Hematopoietic multipotent progenitor cell (in vitro differentiated cells): ENCODE data around the gene SH3GL1. TPM values are rescaled to one million over a fixed set of nuclear protein-coding genes. Genes with fewer than 3 reads are reported as not detected.

Experiments
- DNase-seq, 3 donors: peaks; one replicate each; pipeline ENCODE4 v3.0.0-alpha.2; 2011 to 2015; ENCODE audit warnings: low read depth in 2 of 3, low spot score in 2 of 3
- total RNA-seq: library from RNA; depleted of rRNA; stranded (reverse); fragments of >200 nt; gene quantifications from one replicate; pipeline ENCODE4 v1.2.3, GENCODE V29; 2012

The SH3GL1 gene
- total RNA-seq, 1 donor = 25.9 TPM

DNA sequence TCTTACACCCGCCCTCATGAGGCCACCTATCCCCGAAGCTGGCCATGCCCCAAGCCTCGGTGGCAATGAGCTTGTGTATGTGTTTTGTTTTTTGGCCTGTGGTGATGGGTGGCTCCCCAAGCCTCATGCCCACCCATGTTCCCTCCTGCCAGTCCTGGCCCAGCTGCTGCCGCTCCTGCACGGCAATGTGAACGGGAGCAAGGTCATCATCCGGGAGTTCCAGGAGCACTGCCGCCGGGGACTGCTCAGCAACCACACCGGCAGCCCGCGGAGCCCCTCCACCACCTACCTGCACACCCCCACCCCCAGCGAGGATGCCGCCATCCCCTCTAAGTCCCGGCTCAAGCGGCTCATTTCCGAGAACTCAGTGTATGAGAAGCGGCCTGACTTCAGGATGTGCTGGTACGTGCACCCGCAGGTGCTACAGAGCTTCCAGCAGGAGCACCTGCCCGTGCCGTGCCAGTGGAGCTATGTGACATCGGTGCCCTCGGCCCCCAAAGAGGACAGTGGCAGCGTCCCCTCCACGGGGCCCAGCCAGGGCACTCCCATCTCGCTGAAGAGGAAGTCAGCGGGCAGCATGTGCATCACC lies 32.7 kb upstream of the SH3GL1 start:
- no peak for DNase-seq

DNA sequence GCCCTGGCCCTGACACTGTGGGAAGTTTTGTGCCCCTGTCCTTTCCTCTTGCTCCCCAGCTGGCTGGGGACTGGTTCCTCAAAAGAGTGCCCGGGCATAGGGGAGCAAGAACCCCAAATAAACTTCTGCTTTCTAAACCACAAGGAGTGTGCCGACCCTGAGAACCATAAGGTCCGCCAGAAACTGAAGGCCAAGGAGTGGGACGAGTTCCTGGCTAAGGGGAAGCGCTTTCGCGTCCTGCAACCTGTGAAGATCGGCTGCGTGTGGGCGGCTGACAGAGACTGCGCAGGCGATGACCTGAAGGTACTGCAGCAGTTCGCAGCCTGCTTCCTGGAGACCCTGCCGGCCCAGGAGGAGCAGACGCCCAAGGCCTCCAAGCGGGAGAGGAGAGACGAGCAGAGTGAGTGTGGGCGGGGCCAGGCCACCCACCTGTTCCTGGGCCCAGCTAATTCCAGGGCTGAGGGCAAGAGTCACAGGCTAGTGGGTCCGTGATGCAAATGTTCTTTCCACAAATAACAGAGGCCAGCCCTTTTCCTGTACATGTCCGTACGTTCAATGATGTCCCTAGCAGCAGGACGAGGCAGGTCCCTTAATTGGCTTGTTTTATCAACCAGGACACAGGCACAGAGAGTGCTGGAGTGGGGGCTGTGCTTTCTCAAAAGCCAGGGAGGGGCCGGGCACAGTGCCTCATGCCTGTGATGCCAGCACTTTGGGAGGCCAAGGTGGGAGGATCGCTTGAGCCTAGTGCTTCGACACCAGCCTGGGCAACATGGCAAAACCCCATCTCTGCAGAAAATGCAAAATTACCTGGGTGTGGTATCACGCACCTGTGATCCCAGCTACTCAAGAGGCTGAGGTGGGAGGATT lies 31.7 kb upstream of the SH3GL1 start:
- peak in 2 of 3 donors; percentile 67 to 84 for DNase-seq

DNA sequence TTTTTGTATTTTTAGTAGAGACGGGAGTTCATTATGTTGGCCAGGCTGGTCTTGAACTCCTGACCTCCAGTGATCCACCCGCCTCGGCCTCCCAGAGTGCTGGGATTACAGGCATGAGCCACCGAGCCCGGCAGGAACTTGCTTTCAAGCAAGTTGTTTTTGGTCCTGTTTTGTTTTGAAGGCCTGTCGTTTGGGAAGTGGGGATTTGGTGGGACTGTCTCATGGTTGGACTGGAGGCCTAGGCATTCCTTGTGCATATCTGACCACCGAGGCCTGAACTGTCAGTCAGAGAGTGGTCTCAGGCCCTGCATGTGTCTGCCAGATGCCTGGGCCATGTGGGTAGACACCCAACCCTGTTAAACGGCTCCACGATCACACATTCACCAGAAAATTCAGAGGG lies 30.9 kb upstream of the SH3GL1 start:
- peak in 1 of 3 donors; percentile 12 for DNase-seq

DNA sequence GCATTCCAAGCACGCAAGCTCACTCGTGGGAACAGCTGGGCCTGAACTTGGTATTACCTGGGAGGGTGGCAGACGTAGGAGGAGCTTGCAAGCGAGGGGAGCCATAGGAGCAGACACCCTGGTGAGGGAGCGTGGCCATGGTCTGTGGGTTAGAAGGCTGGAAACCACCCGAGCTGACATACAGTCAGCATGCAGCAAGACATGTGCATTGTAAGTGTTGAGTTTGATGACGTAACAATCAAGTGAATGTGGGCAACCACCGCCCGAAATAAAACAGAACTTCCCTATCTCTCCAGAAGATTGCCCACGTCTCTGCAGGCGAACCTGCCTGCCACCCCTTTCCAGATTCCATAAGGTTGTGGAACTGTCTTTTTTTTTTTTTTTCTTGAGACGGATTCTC lies 30.4 kb upstream of the SH3GL1 start:
- DNase-seq = peak in 2 of 3 donors; percentile 74 to 80

DNA sequence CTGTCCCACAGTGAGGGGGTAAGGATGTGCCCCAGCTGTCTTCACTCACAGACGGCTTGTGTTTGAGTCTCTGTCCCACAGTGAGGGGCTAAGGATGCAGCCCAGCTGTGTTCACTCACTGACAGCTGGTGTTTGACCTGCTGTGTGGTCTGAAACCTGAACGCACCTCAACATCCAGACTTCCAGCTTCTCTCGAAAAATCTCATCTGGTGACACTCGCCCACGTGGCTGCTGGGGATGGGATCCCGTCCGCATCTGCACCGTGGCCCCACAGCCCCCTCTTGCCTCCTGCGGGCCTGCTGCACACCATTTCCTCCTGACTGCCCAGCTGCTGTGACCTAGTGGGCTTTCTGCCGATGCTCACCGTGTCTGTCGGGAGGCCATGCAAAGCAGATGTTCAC lies 29.4 kb upstream of the SH3GL1 start:
- no peak for DNase-seq

DNA sequence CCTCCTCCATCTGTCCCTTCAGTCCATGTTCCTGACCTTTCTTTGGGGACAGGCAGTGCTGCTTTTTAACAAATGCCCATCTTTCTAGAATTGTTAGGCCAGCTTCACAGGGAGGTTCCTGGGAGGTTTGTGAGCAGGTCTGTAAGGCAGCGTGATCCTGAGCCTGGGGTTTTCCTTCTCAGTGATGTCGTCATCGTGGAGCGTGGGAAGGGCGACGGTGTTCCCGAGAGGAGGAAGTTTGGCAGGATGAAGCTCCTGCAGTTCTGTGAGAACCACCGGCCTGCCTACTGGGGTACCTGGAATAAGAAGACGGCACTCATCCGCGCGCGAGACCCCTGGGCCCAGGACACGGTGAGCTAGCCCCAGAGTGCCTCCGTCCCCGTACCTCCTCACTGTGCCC lies 28.9 kb upstream of the SH3GL1 start:
- DNase-seq = no peak

DNA sequence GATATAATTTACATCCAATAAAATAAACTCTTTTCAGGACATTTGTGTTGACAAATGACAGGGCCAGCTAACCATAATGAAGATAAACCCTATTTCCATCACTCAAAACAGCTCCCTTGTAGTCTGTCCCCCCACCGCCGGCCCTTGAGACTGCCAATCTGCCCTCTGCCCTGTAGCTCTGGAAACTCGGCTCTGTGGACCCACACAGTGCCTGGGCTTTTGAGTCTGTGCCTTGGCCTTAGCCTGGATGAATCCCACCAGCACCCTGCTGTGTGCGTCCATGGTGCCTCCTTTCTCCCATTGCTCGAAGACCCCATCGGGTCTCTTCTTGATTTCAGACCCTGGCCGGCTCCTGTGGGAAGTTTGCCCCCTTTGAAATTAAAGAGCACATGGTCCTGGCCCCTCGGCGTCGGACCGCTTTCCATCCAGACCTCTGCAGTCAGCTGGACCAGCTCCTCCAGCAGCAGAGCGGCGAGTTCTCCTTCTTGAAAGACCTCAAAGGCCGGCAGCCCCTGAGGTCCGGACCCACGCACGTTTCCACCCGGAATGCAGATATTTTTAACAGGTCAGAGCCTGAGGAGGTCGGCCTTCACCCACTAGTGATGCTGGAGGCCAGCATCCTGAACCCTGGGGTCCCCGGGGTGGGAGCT lies 28.1 kb upstream of the SH3GL1 start:
- DNase-seq = no peak

DNA sequence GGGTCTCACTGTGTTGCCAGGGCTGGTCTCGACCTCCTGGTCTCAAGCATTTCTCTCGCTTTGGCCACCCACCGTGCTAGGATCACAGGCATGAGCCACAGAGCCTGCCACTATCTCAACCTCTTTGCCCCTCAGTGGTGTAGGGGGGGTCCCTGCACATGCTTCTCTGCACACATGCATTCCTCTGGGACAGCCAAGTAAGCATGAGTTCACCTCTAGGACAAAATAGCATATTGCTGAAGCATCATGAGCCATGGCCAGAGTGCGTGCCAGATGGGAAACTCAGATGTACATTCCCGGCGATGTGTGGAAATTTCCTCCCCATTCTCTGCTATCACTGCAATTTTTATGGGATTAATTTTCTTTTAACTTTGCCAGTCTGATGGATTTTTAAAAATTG lies 25.2 kb upstream of the SH3GL1 start:
- DNase-seq = no peak

DNA sequence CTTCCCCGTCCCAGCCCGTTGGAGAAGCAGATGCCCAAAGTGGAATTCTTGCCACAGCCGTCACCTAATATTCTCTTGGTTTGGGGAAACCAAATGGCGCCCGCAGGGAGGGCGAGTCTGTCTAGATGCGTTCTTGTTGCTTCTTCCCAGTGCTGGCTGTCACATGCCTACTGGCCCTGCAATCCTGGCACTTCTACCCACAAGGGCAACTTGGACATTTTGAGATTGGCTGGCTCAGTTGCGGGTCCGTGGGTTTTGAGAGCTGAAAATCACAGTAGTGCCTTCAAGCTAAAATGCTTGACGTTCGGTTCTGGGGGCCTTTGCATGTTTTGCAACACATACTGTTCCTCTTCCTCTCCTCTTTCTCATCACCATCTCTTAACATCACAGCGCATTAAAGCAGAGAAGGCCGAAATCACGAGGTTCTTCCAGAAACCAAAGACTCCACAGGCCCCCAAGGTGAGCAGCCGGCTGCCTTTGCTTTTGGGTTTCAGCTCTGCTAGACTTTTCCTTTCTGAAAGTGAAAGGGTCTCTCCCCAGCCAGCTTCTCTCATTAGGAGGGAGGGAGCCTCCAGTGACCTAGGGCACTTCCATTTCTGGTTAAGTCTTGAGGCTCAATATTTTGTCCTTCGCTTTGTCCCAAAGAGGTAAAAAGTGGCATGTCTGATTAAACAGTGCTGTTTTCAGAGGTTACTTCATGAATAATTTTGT lies 23.2 kb upstream of the SH3GL1 start:
- no peak for DNase-seq

DNA sequence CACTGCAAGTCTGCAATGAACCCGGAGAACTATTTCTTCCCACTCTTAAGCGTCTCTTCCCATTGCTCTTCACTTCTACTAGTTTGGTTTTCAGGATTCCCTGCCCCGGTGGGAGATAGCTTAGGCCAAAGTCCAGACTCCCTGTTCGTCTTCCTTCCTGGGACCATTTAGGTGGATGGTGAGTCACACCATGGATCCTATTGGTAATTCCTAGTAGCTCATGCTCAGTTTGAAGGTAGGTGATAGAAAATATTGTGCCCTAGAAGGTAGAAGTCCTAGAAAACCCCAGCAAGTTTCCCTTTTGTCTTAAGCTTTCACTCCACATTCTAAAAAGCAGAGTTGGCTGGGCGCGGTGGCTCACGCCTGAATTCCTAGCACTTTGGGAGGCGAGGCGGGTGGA lies 15.9 kb upstream of the SH3GL1 start:
- DNase-seq = no peak

DNA sequence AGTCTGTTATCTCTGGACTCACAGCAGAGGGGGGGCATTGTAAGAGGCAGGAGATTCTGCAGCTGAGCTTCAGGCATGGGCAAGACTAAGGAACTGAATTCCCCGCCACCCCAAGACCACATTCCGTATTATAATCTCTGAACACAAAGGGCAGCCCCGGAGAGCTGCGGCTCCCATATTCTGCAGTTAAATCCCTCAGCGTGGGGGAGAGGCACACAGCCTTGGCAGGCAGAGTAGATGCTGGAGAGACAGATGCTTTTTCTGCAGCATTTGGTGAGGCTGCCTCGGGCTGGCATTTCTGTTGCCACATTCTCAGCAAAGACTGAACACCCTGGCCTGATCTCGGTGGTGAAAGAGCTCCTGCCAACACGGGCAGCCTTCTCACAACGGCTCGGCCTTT lies 15.0 kb upstream of the SH3GL1 start:
- DNase-seq = no peak

DNA sequence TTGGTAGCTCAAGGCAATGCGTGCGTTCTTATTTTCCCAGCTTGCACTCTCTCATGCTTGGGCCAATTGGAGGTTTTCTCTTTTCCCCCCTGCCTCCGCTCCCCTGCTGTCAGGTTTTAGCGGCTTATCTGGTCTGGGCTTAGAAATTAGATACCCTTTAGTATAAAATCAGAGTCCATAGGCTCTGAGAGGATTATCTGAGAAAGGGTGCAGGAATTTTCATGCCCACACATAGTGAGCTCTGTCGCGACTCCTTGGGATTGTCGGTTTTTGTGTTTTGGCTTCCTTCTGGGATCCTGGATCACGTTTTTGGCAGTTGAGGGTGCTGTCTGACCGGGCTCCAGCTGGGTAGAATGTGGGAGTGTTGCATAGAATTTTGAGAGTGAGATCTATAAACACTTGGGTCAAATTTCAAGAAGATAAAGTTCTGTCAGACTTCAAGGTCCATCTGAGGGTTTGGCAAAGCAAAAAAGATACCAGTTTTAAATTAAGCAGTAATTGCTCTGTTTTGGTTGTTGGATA lies 14.5 kb upstream of the SH3GL1 start:
- DNase-seq = no peak

DNA sequence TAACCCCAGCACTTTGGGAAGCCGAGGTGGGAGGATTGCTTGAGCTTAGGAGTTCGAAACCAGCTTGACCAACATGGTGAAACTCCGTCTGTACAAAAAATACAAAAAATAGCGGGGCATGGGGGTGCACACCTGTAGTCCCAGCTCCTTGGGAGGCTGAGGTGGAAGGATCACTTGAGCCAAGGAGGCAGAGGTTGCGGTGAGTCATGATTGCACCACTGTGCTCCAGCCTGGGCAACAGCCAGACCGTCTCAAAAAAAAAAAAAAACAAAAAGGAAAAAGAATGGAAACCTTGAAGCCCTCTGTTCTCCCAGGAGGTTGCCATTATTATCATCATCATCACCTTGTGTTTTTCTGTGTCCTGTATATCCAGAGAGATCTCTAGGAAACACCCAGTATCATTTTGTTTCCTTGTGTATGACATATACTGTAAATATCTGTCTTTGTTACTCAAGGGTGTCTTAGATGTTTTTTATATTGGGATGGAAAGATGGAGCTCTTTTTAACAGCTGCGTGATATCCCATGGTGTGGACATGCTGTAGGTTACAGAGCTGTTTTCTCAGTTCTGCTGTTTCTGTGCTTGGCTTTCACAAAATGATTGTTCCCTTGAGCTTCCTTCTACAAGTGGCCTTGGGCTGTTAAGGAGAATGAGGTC lies 13.9 kb upstream of the SH3GL1 start:
- no peak for DNase-seq

DNA sequence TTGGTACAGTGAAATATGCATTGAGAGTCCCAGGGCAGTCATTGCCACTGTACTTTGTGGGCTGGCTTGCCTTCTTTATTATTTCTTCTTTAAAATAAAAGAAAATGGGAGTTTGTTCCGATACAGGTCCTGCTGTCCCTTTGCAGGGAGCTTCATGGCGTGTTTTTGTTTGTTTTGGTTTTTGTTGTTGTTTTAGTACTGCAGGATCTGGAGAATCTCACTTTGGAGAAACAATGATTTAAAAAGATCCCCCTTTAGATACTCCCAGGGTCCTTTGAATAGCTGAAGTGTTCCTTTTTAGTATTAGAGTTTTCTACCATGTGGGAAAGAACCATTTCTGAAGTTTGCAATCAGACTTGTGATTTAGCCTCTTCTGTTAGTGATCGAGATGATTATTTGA lies 13.2 kb upstream of the SH3GL1 start:
- DNase-seq = no peak

DNA sequence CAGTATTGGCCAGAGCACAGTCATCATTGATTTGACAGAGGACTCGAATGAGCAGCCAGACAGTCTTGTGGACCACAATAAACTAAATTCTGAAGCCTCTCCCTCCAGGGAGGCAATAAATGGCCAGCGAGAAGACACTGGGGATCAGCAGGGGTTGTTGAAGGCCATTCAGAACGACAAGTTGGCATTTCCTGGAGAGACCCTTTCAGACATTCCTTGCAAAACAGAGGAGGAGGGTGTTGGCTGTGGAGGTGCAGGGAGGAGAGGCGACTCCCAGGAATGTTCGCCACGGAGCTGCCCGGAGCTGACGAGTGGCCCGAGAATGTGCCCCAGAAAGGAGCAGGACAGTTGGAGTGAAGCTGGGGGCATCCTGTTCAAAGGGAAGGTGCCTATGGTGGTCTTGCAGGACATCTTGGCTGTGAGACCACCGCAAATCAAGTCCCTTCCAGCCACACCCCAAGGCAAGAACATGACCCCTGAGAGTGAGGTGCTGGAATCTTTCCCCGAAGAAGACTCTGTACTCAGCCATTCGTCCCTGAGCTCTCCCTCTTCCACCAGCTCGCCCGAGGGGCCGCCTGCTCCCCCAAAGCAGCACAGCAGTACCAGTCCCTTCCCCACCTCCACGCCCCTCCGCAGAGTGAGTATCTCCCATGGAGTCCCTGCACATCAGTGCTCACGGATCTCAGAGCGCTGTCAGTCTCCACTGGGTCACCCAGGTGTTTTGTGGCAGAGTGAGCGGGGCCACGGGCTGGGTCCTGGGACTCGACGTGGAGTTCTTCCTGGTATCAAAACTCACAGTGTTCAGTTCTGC lies 9.0 kb upstream of the SH3GL1 start:
- no peak for DNase-seq

DNA sequence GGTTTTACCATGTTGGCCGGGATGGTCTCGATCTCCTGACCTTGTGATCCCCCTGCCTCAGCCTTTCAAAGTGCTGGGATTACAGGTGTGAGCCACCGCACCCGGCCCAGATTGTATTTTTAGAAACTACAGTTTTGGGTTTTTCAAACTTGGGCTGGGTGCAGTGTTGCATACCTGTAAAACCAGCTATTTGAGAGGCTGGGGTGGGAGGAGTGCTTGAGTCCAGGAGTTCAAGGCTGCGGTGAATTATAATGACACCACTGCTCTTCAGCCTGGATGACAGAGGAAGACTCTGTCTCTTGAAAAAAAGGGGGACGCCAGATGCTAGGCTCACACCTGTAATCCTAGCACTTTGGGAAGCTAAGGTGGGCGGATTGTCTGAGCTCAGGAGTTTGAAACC lies 6.3 kb upstream of the SH3GL1 start:
- DNase-seq = no peak

DNA sequence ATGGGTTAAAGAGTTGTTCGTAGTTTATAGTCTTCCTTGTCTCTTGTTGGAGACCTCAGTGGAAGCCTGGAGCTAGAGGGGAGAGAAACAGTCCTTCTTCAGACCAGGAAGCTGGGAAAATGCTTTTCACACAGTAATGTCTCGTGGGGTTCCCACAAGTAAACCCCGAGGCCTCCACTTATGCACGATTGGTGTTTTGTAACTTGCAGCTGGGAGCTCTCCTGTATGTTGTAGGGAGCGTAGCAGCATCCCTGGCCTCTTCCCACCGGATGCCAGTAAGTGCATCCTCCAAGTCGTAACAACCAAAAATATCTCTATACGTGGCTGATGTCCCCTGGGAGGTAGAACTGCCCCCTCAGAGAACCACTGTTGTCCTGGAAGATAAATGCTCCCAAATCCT lies 5.6 kb upstream of the SH3GL1 start:
- DNase-seq = no peak

DNA sequence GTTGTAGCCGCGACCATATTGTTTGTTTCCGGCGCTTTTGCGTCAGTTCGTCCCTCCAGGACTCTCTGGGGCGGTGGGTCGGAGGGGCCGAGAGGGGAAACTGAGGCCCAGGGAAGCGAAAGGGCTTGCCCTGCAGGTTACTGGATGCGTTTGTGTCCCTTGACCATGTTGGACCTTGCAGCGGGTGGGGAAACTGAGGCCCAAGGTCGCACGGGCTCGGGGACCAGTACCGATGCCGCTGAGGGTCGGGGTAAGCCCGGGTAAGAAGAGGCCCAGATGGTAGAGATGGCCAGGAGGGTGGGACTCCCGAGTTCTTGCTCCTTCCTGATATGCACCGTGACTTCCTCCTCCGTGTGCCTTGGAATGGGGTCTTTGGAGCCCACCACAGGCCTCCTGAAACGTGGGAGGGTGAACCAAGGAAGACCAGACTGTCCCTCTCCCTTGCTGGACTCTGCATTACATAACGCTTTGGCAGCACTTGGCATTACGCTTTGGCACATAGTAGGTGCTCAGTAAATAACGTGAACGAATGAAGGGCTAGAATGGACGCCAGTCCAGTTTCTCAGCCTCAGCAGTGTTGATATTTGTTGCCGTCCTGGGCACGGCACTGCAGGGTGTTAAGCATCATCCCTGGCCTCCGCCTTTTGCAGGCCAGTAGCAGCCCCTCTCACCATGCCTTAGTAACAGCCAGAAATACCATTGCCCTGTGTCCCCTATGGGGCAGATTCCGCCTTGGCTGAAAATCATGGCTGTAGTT lies 2.8 kb upstream of the SH3GL1 start:
- DNase-seq = no peak
